ENCODE measurements around the gene TAS1R2.
"Not testable (repeated sequence)": the region's sequence is repeated elsewhere in the genome, so short reads cannot be mapped to it uniquely, and the experiment has no call there.

Gene TAS1R2

DNA sequence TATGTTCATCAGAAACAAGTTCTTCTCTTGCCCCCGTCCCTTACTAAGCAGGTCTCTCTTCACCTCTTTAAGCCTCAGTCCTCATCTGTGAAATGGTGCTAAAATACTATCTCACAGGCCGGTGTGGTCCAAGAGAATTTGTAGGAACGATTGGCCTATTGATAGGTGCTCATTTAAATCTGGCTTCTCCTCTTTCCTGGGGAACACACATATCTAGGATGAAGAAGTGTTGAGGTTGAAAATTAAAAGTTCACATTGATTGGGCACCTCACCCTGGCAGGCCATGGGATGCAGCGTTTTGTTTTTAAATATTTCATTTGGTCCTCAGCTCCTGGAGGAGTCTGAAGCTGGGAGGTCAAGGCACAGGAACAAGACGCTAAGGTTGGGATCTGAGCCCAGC is 8.9 kb upstream of the TAS1R2 start:
- FAIRE-seq = no peak

DNA sequence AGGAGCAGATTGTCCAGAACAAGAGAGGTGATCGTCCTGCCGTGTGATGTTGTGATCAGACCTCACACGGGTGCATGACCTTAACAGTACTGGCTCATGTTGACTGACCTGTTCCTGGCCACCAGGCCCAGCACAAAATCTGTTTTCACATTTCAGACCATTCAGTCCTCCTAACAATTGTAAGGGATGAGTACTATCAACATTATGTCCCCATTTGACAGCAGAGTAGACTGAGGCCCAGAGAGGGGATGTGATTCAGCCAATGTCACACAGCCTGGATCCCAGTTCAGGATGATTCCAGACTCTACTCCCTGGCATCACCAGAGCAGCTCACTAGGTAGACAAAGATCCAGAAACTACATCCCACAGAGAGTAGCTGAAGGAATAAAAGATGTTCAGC is 7.4 kb upstream of the TAS1R2 start:
- no peak for FAIRE-seq

DNA sequence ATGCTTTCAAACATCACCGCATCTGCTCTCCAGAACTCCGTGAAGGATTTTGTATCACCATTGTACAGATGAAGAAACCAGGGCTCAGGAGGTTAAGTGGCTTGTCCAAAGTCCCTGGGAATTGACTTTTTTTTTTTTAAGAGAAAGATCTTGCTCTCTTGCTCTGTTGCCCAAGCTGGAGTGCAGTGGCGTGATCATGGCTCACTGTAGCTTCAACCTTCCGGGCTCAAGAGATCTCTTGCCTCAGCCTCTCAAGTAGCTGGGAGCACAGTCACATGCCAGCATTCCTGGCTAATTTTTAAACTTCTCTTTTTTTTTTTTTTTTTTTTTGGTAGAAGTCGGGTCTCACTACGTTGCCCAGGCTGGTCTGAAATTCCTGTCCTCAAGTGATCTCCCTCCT is 6.9 kb upstream of the TAS1R2 start:
- FAIRE-seq = no peak

DNA sequence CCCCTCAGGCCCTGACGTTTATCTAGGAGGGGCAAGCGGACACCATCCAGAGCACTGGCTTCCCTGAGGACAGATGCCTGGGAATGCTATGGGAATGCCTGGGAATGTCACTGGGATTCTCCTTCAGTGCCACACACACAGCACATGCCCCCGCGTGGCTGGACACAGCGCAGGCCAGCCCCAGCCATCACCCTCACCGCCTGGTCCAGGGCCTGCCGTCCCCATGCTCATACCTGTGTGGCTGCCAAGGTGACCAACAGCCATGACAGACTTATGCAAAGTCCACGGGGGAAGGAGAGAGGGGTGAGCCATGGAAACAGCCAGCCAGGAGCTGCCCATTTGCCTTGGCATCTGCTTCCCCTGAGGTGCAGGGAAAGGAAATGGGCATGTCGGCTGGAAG is 5.7 kb upstream of the TAS1R2 start:
- FAIRE-seq = no peak

DNA sequence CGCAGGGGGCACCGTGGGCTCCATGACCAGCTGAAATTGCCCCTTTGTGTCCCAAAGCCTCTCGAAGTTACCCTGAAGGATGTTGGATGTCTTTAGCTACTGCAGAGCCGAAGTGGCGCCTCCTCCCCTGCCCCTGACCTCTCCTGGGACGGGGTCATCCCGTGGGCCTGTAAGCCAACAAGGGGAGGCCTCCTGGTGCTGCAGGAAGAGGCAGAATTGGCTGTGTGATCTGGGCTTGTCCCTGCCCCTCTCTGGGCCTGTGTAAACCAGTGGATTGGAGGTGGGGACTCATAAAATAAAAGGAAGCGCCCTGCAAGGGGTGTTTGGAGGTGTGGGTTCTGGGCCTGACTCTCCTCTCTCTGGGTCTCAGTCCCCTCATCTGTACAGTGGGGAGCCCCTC is 2.1 kb upstream of the TAS1R2 start:
- FAIRE-seq = no peak

GRCh38 chr1:18861082-18861481 is 1.6 kb upstream of the TAS1R2 start:
- no peak for FAIRE-seq

- FAIRE-seq = no peak
These were observed 1.3 kb downstream of the TAS1R2 start for GRCh38 chr1:18858070-18858688.

DNA sequence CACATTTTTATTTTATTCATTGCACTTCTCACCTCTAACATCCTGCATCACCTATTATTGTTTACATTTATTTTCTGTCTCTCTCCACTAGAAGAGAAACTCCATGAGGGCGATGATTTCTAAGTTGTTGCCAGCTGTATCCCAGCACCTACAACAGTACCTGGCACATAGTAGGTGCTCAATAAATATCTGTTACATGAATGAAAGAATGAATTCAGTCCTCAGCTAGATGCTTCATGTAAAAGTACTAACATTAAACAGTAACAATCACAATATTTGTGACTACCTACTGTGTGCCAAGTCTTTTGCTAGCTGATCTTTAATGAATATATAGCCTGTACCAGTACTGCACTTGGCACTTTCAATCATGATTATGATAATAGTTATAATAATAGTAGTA is 3.0 kb downstream of the TAS1R2 start:
- no peak for FAIRE-seq

- FAIRE-seq = no peak
These were observed 3.9 kb downstream of the TAS1R2 start for GRCh38 chr1:18855573-18855972.

- FAIRE-seq = no peak
These were observed 5.0 kb downstream of the TAS1R2 start for GRCh38 chr1:18854331-18855025.

GRCh38 chr1:18852501-18852900 is 7.0 kb downstream of the TAS1R2 start:
- no peak for FAIRE-seq

DNA sequence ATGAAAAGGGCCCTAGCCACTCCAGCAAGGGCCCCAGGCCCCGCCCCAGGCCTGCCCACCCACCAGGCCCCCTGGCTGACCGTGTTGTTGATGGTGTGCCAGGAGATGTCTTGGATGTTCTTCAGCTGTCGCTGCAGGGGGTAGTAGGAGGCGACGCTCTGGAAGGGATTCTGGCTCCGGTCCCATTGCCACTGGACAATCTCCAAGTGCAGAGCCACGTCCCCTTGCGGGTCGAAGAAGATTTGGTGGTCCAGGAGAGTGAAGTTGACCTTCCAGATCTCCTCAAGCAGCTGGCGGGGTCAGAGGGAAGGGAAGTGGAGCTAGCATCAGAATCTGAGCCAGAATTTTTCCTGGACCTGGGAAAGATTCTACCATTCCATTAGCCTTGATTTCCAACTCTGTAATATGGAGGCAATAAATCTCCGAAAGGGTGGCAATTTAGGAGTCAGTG is 10.2 kb downstream of the TAS1R2 start:
- FAIRE-seq = no peak

DNA sequence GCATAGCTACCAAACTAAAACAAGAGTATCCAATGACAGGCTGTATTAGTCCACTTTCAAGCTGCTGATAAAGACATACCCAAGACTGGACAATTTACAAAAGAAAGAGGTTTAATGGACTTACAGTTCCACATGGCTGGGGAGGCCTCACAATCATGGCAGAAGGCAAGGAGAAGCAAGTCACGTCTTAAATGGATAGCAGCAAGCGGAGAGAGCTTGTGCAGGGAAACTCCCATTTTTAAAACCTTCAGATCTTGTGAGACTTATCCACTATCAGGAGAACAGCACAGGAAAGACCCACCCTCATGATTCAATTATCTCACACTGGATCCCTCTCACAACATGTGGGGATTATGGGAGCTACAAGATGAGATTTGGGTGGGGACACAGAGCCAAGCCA is 11.7 kb downstream of the TAS1R2 start:
- not testable (repeated sequence) for FAIRE-seq

DNA sequence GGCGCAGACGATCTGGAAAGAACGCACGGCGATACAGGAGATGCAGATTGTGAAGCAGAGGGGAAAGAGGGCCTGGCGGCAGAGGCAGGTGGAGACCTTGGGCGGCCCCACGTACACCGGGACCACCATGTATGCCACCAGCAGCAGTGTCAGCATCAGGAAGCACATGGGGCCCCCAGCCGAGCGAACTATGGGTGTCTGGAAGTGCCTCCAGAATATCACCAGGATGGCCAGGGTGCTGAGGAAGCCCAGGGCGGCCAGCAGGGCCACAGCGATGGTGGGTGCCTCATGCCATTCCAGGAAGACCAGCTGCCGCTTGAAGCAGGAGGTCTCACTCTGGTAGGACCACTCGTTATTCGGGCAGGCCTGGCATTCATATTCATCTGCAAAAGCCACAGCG is 19.3 kb downstream of the TAS1R2 start:
- no peak for FAIRE-seq

DNA sequence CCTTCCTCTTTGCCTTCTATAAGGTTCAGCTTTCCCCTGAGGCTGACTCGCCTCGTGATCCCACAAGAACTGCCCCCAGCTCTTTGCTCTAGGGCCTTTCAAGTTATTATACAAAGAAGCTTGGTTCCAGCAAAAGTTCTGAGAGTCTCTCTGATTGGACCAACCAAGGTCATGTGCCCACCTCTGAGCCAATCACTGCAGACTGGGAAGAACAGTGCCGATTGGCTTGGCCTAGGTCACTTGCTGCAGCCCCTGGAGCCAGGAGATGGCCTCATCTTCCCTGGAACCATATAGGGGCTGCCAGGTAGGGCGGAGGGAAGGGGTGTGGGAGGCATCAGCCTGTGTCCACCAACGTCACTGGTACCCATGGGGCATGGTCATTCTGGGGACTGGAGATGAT is 22.8 kb downstream of the TAS1R2 start:
- no peak for FAIRE-seq

GRCh38 chr1:18832319-18832718 is 27.1 kb downstream of the TAS1R2 start:
- not testable (repeated sequence) for FAIRE-seq

GRCh38 chr1:18831656-18832055 is 27.8 kb downstream of the TAS1R2 start:
- no peak for FAIRE-seq

- FAIRE-seq = no peak
These were observed 28.9 kb downstream of the TAS1R2 start for GRCh38 chr1:18830596-18830995.

DNA sequence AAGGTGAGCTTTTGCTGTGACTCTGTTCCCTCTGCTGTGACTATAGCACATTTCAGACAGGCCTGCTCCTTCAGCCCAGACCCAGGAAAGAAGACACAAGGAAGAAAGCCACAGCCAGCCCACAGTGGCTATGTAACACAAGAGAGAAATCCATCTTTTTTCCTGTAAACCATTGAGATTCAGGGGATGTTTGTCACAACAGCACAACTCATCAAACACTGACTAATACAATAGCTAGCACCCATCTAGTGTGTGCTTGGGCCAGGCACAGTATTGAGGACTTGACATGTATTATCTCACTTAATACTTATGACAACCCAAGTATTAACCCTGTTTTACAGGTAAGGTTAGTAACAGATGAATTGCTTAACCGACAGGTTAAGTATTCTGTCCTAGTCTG is 29.8 kb downstream of the TAS1R2 start:
- no peak for FAIRE-seq

GRCh38 chr1:18828224-18828623 is 31.2 kb downstream of the TAS1R2 start:
- no peak for FAIRE-seq

DNA sequence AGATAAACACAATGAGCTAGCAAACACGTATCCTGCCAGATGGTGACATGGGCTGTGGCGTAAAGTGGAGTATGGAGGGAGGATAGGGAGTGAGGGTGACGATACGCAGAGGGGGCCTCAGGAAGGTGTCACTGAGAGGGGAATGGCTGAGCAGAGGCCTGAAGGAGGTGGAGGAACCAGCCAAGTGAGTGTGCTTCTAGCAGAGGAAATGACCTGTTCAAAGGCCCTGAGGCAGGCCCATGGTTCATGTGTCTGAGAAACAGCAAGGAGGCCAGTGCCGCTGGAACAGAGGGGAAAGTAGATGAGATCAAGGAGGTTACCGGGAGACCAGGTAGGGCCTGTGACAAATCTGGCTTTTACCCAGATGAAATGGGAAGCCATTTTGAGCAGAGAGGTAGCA is 36.0 kb downstream of the TAS1R2 start:
- no peak for FAIRE-seq

DNA sequence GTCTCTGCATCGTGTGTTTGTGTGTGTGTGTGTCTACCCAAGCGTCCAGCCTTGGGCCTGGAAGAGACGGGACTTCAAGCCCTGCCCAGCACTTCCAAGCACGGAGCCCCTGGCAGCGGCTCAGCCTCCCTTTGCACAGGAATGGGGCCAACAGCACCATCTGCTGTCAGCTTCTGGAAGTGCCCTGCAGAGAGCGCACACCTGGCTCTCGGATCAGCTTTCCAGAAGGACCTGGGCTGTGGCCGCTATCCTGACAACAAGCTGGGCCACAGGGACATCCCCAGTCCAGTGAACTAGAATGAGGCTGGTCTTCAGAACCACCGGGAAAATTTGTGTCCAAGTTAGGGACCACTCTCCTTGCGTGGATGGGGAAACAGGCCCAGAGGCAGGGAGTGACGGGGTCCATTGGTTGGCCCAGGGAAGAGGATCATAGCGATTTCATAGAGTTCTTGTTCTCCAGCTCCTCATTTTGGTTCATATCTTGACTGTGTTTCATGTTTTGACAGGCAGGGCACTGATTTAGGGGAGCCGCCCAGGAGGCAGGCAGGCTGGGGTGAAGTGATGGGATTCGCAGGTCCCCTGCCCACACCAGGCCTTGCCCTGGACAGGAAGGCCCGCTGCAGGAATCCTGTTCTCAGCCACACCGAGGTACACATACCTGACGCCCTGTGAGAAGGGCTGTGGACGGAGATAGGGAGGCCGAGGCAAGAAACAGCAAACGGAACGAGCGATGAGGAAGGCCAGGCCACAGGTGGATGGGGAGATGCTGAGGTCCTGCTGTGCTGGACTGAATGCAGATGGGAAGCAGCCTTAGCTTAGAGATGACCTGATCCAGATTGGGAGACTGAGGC is 38.4 kb downstream of the TAS1R2 start:
- no peak for FAIRE-seq

- no peak for FAIRE-seq
These were observed 39.3 kb downstream of the TAS1R2 start for GRCh38 chr1:18819986-18820790.
